Natural killer cell (primary cell): ENCODE data around the gene ABHD12B. TPM values are rescaled to one million over a fixed set of nuclear protein-coding genes. Genes with fewer than 3 reads are reported as not detected.

Source experiments
- ATAC-seq, 3 donors: fragments of 150-1000 bp in 2 of 3; fragments of 200-7000 bp in 1 of 3; cut with Tn5 transposase; 1 replicate in 1 of 3; 2 replicates in 2 of 3; pipeline ENCODE4 v1.10.0; 2021; ENCODE audit warnings: mild to moderate bottlenecking in 2 of 3, moderate library complexity in 2 of 3
- DNase-seq, 2 donors: peaks; one replicate each; pipeline versions ENCODE4 v3.0.0 to v3.0.0-alpha.2; 2013 to 2021; ENCODE audit warnings: mixed read lengths in 1 of 2
- H3K27ac ChIP-seq: one replicate; pipeline ENCODE4 v1.5.1; 2013; ENCODE audit warnings: mild to moderate bottlenecking, low read length
- H3K27me3 ChIP-seq: one replicate; pipeline ENCODE4 v1.6.1; 2013; ENCODE audit warnings: low read length; ENCODE audit not compliant: control insufficient read depth, insufficient read depth
- H3K36me3 ChIP-seq: one replicate; pipeline ENCODE4 v1.6.1; 2013; ENCODE audit warnings: low read length; ENCODE audit not compliant: control insufficient read depth, insufficient read depth
- H3K4me1 ChIP-seq: one replicate; pipeline ENCODE4 v1.6.1; 2013; ENCODE audit warnings: low read length; ENCODE audit not compliant: control insufficient read depth, insufficient read depth
- H3K4me3 ChIP-seq: one replicate; pipeline ENCODE4 v1.5.1; 2013; ENCODE audit warnings: low read length
- H3K9me3 ChIP-seq: one replicate; pipeline ENCODE4 v1.6.1; 2013; ENCODE audit warnings: low read length; ENCODE audit not compliant: control insufficient read depth, insufficient read depth
- H3K27ac Mint-ChIP-seq, 2 donors: one replicate each; pipeline ENCODE4 v1.8.0; 2022; ENCODE audit warnings: mild to moderate bottlenecking in 2 of 2, mixed read lengths in 2 of 2, moderate library complexity in 1 of 2
- H3K27me3 Mint-ChIP-seq, 2 donors: one replicate each; pipeline ENCODE4 v1.8.0; 2022; ENCODE audit warnings: low read depth in 2 of 2, mixed read lengths in 2 of 2
- H3K36me3 Mint-ChIP-seq: one replicate; pipeline ENCODE4 v1.8.0; 2022; ENCODE audit warnings: mixed read lengths
- H3K4me1 Mint-ChIP-seq, 2 donors: one replicate each; pipeline ENCODE4 v1.8.0; 2022; ENCODE audit warnings: mixed read lengths in 2 of 2
- H3K4me3 Mint-ChIP-seq: one replicate; pipeline ENCODE4 v1.8.0; 2022; ENCODE audit warnings: mild to moderate bottlenecking, moderate library complexity, mixed read lengths
- H3K9me3 Mint-ChIP-seq, 2 donors: one replicate each; pipeline ENCODE4 v1.8.0; 2022; ENCODE audit warnings: mixed read lengths in 2 of 2
- WGBS: methylation state at CpG from one replicate; pipeline ENCODE4 v1.1.7; 2013; ENCODE audit warnings: missing lambda C conversion rate; ENCODE audit not compliant: insufficient coverage; 5-methylcytosine and 5-hydroxymethylcytosine counted together
- intact Hi-C: fragments of 100-400 bp; cut with micrococcal nuclease; formaldehyde crosslinking; loops from one replicate; pipeline ENCODE4 v1.14.2; 2022
- total RNA-seq, 4 donors: library from RNA; stranded (reverse); fragments of 120-200 nt in 1 of 4; gene quantifications; one replicate each; pipeline versions ENCODE4 v1.2.3 to v1.2.4, GENCODE V29; 2013 to 2022
- TF ChIP-seq, protein P1 (sequence below): fragments of 200-600 bp; IDR thresholded peaks from one replicate; pipeline ENCODE4 v1.8.0; 2022; ENCODE audit warnings: antibody characterized with exemption

The ABHD12B gene
- total RNA-seq, 3 donors from 2014 or later (not counting 1 experiment from before 2014, with no cell fraction given): not detected

GRCh38 chr14:50862036-50862570, 9.8 kb upstream of the ABHD12B start:
- DNase-seq (no peak), ATAC-seq (no peak)
- 85% methylated on average over 4 of the region's 4 CpGs for WGBS
- Mint-ChIP-seq H3K27ac (no peak overlapping the region), H3K36me3 (no peaks in the 10 kb centered on the region), H3K9me3 (no peaks in the 10 kb centered on the region), H3K4me1 (peaks cover 0 to 9% of the 10 kb centered on the region in 2 donors), H3K4me3 (peak overlapping the region; percentile 35), H3K27me3 (peaks cover 14 to 32% of the 10 kb centered on the region in 2 donors)
- Histone ChIP-seq H3K9me3 (no peaks in the 10 kb centered on the region), H3K27me3 (peaks cover under 1% of the 10 kb centered on the region), H3K4me1 (peaks cover 12% of the 10 kb centered on the region), H3K4me3 (no peak overlapping the region), H3K27ac (no peak overlapping the region), H3K36me3 (no peaks in the 10 kb centered on the region)
- intact Hi-C loops: loop anchor here (10.0 kb wide), 1 partner anchor 257 kb away; no protein-coding TSS in a partner anchor
- TF ChIP-seq, protein P1, sequence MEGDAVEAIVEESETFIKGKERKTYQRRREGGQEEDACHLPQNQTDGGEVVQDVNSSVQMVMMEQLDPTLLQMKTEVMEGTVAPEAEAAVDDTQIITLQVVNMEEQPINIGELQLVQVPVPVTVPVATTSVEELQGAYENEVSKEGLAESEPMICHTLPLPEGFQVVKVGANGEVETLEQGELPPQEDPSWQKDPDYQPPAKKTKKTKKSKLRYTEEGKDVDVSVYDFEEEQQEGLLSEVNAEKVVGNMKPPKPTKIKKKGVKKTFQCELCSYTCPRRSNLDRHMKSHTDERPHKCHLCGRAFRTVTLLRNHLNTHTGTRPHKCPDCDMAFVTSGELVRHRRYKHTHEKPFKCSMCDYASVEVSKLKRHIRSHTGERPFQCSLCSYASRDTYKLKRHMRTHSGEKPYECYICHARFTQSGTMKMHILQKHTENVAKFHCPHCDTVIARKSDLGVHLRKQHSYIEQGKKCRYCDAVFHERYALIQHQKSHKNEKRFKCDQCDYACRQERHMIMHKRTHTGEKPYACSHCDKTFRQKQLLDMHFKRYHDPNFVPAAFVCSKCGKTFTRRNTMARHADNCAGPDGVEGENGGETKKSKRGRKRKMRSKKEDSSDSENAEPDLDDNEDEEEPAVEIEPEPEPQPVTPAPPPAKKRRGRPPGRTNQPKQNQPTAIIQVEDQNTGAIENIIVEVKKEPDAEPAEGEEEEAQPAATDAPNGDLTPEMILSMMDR: no peak

DNA sequence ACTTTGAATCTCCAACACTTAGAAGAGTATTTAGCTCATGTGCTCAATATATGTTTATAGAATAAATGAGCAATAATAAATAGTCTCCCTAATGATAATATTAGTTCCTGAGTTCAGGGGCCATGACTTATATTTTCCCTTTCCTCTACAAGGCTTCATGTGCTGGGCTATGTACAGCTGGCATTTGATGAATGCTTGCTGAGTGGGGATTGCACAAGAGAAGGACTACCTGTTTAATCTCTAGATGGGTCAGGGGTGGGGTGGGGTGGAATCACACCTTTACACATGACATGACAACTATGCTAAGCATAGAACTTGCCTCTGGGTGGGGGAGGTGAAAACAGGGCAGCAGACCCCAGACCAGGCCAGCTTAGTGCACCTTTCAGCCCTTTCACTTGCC, 7.6 kb upstream of the ABHD12B start:
- no peak for ATAC-seq
- Histone ChIP-seq H3K27me3 (peaks cover 4% of the 10 kb centered on the region), H3K9me3 (no peaks in the 10 kb centered on the region), H3K4me3 (no peak overlapping the region), H3K36me3 (no peaks in the 10 kb centered on the region), H3K4me1 (peaks cover 11% of the 10 kb centered on the region), H3K27ac (no peak overlapping the region)
- TF ChIP-seq, protein P1: no peak
- no peaks in the 10 kb centered on the region for H3K36me3 Mint-ChIP-seq
- no peak overlapping the region for H3K27ac Mint-ChIP-seq
- no peaks in the 10 kb centered on the region for H3K9me3 Mint-ChIP-seq
- intact Hi-C loops: loop anchor here (10.0 kb wide), 1 partner anchor 259 kb away; no protein-coding TSS in a partner anchor
- H3K27me3 Mint-ChIP-seq: peaks cover 22 to 51% of the 10 kb centered on the region in 2 donors
- H3K4me3 Mint-ChIP-seq: no peak overlapping the region
- no peak for DNase-seq
- peaks cover 0 to 9% of the 10 kb centered on the region in 2 donors for H3K4me1 Mint-ChIP-seq

DNA sequence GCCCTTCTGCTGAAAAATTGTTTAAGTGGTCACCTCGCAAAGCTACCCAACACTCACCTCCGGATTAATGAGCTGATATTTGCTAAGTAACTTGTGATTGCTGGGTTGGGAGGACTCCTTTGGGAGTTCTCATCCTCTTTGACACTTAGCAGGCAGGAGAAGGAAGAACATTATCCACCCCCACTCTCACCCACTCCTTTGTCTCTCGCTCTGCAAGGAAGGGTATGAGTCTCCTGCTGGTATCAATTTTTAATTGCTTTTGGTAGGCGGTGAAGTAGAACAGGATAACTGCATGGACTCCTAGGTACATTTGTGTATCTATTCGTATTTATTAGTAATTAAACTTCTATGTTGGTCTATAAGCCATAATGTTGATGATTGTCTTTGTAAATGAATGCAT, 6.9 kb upstream of the ABHD12B start:
- H3K36me3 ChIP-seq: no peaks in the 10 kb centered on the region
- H3K4me3 ChIP-seq: no peak overlapping the region
- Mint-ChIP-seq H3K36me3 (no peaks in the 10 kb centered on the region), H3K27ac (no peak overlapping the region), H3K27me3 (peaks cover 27 to 58% of the 10 kb centered on the region in 2 donors), H3K4me3 (no peak overlapping the region), H3K4me1 (peaks cover 0 to 8% of the 10 kb centered on the region in 2 donors), H3K9me3 (no peaks in the 10 kb centered on the region)
- intact Hi-C loops: loop anchor here (10.0 kb wide), 1 partner anchor 260 kb away; no protein-coding TSS in a partner anchor
- peaks cover 4% of the 10 kb centered on the region for H3K4me1 ChIP-seq
- peaks cover 8% of the 10 kb centered on the region for H3K27me3 ChIP-seq
- no peak for ATAC-seq
- 100% methylated on average over 2 of the region's 5 CpGs for WGBS
- no peak for DNase-seq
- TF ChIP-seq, protein P1: no peak
- H3K9me3 ChIP-seq: no peaks in the 10 kb centered on the region
- no peak overlapping the region for H3K27ac ChIP-seq
